ENCODE measurements around the gene TNRC6A. TPM values are rescaled to one million over a fixed set of nuclear protein-coding genes. Genes with fewer than 3 reads are reported as not detected.

The TNRC6A gene
- total and polyA plus RNA-seq, 2 experiments from 2014 or later: 12.5 to 13.1 TPM

- Histone ChIP-seq H4K20me1 (ENCODE audit: insufficient read depth) (no peaks in the 10 kb centered on the region), H3K9ac (no peak overlapping the region), H3K9me3 (ENCODE audit: low read depth) (no peaks in the 10 kb centered on the region), H3K27me3 (replicated peaks; ENCODE audit: insufficient read depth) (no peaks in the 10 kb centered on the region; the same call in 1 of the 2 replicates), H3K36me3 (ENCODE audit: low read depth) (no peaks in the 10 kb centered on the region), H3K4me3 (no peak overlapping the region), H3K4me2 (ENCODE audit: unreplicated experiment) (no peak overlapping the region), H3K9me2 (ENCODE audit: insufficient read depth) (no peaks in the 10 kb centered on the region), H3K79me2 (ENCODE audit: insufficient read depth) (no peaks in the 10 kb centered on the region), H3K27ac (no peak overlapping the region), H2AFZ (no peak overlapping the region), H3F3A (ENCODE audit: insufficient read depth) (no peaks in the 10 kb centered on the region), H3K4me1 (ENCODE audit: insufficient read depth) (no peaks in the 10 kb centered on the region)
- TF ChIP-seq EZH2 (IDR thresholded peaks at IDR 0.05; ENCODE audit: insufficient read depth, poor library complexity, severe bottlenecking) (no peak), EZH2phosphoT487 (IDR thresholded peaks at IDR 0.05; ENCODE audit: insufficient read depth, low read depth) (no peak)
- WGBS, 2 experiments (ENCODE audit: low coverage in 1 of 2, low lambda C conversion rate in 2 of 2, missing lambda C conversion rate in 2 of 2): 75 to 86% methylated on average over 5 of the region's 5 CpGs
- in situ Hi-C loops (cut with MboI): no loop called here
- no peak for DNase-seq
These were observed 142.4 kb downstream of the TNRC6A start for GRCh38 chr16:24871891-24872290.

DNA sequence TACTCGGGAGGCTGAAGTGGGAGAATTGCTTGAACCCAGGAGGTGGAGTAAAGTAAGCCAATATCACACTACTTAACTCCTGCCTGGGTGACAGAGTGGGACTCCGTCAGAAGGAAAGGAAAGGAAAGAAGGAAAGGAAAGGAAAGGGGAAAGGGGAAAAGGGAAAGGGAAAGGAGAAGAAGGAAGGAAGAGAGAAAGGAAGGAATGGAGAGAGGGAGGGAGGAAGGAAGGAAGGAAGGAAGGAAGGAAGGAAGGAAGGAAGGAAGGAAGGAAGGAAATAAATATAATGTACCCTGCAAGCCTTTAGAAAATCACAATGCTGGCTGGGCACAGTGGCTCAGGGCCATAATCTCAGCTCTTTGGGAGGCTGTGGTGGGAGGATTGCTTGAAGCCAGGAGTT lies 143.6 kb downstream of the TNRC6A start:
- Histone ChIP-seq H3F3A (ENCODE audit: insufficient read depth) (no peaks in the 10 kb centered on the region), H3K27ac (no peak overlapping the region), H3K9me2 (ENCODE audit: insufficient read depth) (no peaks in the 10 kb centered on the region), H3K4me2 (ENCODE audit: unreplicated experiment) (no peak overlapping the region), H3K27me3 (replicated peaks; ENCODE audit: insufficient read depth) (no peaks in the 10 kb centered on the region; the same call in 1 of the 2 replicates), H3K36me3 (ENCODE audit: low read depth) (no peaks in the 10 kb centered on the region), H3K4me3 (no peak overlapping the region), H3K79me2 (ENCODE audit: insufficient read depth) (no peaks in the 10 kb centered on the region), H3K9me3 (ENCODE audit: low read depth) (no peaks in the 10 kb centered on the region), H3K9ac (no peak overlapping the region), H4K20me1 (ENCODE audit: insufficient read depth) (no peaks in the 10 kb centered on the region), H3K4me1 (ENCODE audit: insufficient read depth) (no peaks in the 10 kb centered on the region), H2AFZ (no peak overlapping the region)
- no peak for TF ChIP-seq EZH2phosphoT487 (IDR thresholded peaks at IDR 0.05; ENCODE audit: insufficient read depth, low read depth)
- TF ChIP-seq EZH2 (IDR thresholded peaks at IDR 0.05; ENCODE audit: insufficient read depth, poor library complexity, severe bottlenecking): no peak
- DNase-seq: no peak
- 44 to 56% methylated on average over 2 of the region's 2 CpGs for WGBS, 2 experiments (ENCODE audit: low coverage in 1 of 2, low lambda C conversion rate in 2 of 2, missing lambda C conversion rate in 2 of 2)
- in situ Hi-C loops (cut with MboI): no loop called here

DNA sequence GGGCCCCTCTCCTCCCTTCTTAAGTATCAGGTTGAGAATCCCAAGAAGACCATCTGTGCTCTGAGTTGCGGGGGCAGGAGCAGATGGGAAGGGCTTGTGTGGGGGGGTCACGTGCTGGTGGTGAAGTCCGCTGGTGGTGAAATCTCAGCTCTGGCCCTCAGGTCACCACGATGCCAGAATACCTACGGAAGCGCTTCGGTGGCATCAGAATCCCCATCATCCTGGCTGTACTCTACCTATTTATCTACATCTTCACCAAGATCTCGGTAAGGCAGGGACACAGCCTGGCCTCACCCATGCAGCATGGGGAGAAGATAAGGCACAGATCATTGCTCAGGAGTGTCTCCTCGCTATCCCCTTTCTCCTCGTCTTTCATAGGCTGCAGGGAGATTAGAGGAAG lies 146.0 kb downstream of the TNRC6A start:
- 68 to 75% methylated on average over 10 of the region's 10 CpGs for WGBS, 2 experiments (ENCODE audit: low coverage in 1 of 2, low lambda C conversion rate in 2 of 2, missing lambda C conversion rate in 2 of 2)
- no peak for DNase-seq
- in situ Hi-C loops (cut with MboI): no loop called here
- TF ChIP-seq EZH2 (IDR thresholded peaks at IDR 0.05; ENCODE audit: insufficient read depth, poor library complexity, severe bottlenecking) (no peak), EZH2phosphoT487 (IDR thresholded peaks at IDR 0.05; ENCODE audit: insufficient read depth, low read depth) (no peak)
- H3K9me3 ChIP-seq (ENCODE audit: low read depth): no peaks in the 10 kb centered on the region
- no peaks in the 10 kb centered on the region for H4K20me1 ChIP-seq (ENCODE audit: insufficient read depth)
- no peaks in the 10 kb centered on the region for H3K79me2 ChIP-seq (ENCODE audit: insufficient read depth)
- H3K27me3 ChIP-seq (replicated peaks; ENCODE audit: insufficient read depth): no peaks in the 10 kb centered on the region; the same call in 1 of the 2 replicates
- no peaks in the 10 kb centered on the region for H3F3A ChIP-seq (ENCODE audit: insufficient read depth)
- H2AFZ ChIP-seq: no peak overlapping the region
- no peak overlapping the region for H3K4me2 ChIP-seq (ENCODE audit: unreplicated experiment)
- no peak overlapping the region for H3K4me3 ChIP-seq
- no peaks in the 10 kb centered on the region for H3K9me2 ChIP-seq (ENCODE audit: insufficient read depth)
- no peaks in the 10 kb centered on the region for H3K36me3 ChIP-seq (ENCODE audit: low read depth)
- no peak overlapping the region for H3K9ac ChIP-seq
- no peak overlapping the region for H3K27ac ChIP-seq
- no peaks in the 10 kb centered on the region for H3K4me1 ChIP-seq (ENCODE audit: insufficient read depth)

Other genes with a start within 250 kb of the TNRC6A start
- 15.8 and 17.3 TPM in 2 replicates for gene RBBP6, start 190.1 kb upstream of the TNRC6A start, total RNA-seq (2014; rRNA removed; shearing (Covaris generic))
- gene RBBP6, start 190.1 kb upstream of the TNRC6A start, polyA plus RNA-seq (2016; fragmentation: Nextera tagmentation; extraction: Ambion mirVana): 13.8 TPM in 2 replicates
- gene SLC5A11, start 116.3 kb downstream of the TNRC6A start, total RNA-seq (2014; rRNA removed; shearing (Covaris generic)): not detected in 2 replicates
- not detected in 2 replicates for gene SLC5A11, start 116.3 kb downstream of the TNRC6A start, polyA plus RNA-seq (2016; fragmentation: Nextera tagmentation; extraction: Ambion mirVana)